Ureter (tissue), 1 donor: ENCODE data around the gene MPIG6B. TPM values are rescaled to one million over a fixed set of nuclear protein-coding genes. Genes with fewer than 3 reads are reported as not detected.

Experiments
- DNase-seq: peaks from one replicate; pipeline ENCODE4 v3.0.0-alpha.2; 2020; ENCODE audit warnings: low spot score
- total RNA-seq: library from RNA; stranded (reverse); gene quantifications from one replicate; pipeline ENCODE4 v1.2.4, GENCODE V29; 2023
- donor health status: DM: yes; HTN: yes; CAD: no.

The MPIG6B gene
- total RNA-seq, 1 donor from 2014 or later, result 0.26 TPM

DNA sequence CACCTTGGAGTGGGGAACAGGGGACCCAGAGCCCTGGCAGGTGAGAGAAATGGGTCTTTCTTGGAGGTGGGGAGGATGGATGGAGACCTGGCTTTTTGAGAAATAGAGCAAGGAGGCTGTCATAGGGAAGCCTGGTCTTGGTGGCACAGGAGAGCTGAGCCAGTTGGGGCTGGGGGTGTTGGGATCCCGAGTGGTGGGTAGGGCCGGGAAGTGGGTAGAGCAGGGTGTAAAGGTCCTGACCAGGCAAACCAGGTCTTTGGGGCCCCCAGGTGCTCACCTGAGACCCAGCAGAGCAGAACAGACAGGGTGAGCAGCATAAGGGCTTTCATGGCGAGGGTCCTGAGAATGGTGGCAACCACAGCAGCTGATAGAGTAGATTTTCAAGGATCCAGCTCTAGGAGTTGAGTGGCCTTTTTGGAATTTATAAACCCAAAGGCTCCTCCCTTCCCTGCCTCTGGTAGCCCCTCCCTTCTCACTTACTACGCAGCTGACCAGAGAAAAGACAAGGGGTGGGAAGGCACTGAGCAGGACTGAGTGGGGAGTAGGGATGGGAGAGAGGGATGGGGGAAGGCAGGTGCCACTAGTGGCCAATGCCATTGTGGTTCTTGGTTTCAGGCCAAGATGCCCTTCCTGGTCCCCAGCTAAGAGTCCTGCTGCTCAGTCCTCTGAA lies 1.7 kb upstream of the MPIG6B start, which contains the start of gene LY6G6C:
TSS of gene LY6G6C (minus strand) at position 396 of the 670 bp plus-strand sequence. CDS start at position 329, 67 bp downstream.
- DNase-seq, result no peak

DNA sequence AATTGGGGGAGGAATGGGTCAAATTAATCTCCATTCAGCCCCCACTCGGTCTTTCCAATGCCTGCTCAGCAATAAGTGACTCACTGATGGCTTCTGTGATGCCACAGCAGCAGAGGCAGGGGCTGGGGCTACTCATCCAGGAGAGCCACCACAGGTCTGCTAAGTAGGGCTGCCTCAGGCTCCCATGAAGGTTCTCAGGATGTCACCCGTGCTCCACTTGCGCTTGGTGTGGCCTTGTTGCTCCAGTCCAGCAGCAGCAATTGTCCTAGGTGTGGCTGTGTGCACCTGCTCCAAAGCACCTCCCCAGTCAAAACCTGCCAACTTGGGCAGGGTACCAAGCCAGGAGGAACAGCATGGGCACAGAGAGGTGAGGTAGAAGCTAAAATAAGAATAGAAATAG lies 1.0 kb upstream of the MPIG6B start:
- no peak for DNase-seq

DNA sequence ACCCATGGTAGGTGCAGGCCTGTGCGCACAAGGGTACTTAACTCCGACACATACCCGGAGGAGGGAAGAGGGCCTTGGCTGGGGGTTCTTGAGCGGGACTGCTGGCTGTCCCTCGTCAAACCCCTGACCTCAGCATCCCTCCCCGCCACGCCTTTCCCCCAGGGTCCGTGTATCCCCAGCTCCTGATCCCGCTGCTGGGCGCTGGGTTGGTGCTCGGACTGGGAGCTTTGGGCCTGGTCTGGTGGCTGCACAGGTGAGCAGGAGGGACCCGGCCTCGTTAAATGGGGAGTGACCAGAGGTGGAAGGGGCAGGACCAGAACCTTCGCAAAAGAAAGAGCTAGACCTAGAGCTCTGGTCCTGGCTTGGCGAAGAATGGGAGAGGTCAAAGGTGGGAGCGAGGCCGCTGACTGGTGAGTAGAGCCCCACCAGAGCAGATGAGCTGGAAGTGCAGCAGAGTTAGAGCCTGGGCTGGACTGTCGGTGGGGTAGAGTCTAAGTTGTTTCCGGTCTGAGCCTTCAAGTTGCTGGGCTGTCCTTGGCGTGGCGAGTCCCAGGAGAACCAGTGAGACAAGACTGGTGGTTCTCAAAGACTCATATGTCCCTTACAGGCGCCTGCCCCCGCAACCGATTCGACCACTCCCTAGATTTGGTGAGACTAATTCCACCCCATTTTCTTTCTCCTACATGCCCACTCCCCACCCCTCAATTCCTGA lies 963 bp downstream of the MPIG6B start:
- no peak for DNase-seq

DNA sequence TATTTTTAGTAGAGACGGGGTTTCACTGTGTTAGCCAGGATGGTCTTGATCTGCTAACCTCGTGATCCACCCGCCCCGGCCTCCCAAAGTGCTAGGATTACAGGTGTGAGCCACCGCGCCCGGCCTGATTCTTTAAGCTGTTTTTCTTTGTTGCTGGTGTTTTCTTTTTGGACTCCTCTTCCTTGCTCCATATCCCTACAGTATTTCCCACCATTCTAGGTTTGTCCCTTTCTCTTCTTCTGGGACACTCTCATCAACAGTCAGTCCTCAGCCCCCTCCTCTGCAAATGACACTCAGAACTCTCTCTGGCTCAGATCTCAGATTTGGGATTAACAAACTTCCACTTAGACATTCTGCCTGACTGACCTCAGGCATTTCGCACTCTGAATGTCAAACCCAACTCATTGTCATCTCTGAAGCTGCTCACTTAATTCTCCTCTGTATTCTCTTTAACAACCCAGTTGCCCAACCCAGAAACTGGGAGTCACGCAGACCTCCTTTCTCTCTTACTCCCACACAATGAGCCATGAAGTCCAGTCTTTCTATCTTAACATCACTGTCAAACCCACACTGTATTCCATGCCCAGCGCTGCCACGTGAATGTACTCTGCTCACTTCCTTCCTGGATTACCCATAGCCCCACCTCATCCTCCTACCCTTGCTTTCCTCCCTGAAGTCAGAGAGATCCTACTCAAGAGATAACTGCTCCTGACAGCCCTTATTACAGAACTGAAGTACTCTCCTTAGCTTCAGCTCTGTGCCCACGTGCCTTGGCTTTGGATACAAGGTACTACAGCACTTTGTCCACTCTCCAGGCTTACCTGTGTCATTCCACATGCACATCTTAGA lies 2.6 kb downstream of the MPIG6B start:
- no peak for DNase-seq

DNA sequence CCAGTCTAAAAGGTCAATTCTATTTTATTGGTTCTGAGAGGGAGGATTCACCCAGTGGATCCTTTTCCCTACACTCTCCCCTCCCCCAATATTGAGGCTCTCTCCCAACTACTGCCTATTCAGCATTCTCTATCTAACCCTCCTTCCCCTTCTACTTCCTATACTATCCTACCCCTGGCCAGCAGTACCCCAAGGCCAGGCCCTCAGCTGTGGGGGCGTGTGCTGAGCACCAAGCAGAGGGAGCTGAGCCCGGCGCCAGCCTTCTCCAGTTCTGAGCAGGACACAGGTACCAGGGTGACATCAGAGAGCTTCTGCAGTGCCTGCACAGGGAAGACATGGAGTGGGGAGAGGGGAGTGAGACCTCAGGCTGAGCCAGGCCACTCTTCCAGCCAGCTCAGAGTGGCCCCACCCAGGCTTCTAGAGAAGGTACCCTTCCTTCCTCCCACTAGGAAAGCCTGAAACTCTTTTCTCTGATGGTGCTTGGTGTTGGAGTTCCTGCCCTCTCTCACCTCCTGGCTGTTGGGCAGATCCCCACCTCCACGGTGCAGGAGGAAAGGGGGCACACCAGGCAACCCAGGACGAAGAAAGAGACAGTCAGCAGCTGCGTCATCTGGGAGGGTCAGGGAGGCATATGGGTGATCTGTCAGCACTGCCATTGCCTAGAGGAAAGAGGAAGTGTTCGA lies 4.0 kb downstream of the MPIG6B start:
- no peak for DNase-seq

DNA sequence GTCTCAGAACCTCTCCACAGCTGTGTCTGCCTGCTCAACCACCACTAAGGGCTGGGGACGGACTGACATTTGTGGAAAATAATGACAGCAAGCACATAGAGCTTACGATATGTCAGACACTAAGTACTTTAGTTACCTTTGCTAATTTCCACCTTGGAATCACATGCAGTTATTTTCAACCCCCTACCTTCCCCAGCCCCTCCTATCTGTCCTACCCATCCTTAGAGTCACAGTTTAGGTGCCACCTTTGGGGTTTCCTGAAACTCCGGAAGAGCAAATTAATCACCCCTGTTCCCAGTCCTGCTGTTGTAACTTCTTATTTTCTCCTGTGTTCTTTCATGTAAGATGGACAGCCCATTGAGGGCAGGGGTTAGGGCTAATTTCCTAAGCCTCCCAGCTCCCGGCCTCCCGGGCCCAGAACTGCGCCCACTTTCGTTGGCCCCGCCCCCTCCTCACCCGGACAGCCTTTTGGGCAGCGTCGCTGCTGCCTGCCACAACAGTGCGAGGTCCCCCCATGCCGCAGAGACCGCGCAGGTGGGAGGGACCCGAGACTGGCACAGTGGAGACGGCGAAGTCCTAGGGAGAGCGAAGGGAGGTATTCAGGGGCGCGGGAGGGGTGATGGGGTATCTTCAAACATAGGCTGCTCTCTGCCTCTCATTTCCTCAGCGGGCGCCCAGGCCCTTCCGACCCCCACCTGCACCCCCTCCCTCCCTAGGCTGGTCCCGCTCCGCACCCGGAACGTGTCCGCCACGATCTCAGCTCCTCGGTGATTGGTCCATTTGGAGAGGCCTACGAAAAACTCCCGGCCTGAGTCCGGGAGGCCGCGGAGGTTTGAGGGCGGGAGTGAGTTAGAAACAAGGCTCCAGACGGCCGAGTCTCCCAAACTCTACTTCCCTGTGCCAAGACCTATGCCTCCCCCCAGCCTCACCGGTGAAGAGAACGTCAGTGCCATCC lies 4.8 kb downstream of the MPIG6B start:
- DNase-seq, result no peak

DNA sequence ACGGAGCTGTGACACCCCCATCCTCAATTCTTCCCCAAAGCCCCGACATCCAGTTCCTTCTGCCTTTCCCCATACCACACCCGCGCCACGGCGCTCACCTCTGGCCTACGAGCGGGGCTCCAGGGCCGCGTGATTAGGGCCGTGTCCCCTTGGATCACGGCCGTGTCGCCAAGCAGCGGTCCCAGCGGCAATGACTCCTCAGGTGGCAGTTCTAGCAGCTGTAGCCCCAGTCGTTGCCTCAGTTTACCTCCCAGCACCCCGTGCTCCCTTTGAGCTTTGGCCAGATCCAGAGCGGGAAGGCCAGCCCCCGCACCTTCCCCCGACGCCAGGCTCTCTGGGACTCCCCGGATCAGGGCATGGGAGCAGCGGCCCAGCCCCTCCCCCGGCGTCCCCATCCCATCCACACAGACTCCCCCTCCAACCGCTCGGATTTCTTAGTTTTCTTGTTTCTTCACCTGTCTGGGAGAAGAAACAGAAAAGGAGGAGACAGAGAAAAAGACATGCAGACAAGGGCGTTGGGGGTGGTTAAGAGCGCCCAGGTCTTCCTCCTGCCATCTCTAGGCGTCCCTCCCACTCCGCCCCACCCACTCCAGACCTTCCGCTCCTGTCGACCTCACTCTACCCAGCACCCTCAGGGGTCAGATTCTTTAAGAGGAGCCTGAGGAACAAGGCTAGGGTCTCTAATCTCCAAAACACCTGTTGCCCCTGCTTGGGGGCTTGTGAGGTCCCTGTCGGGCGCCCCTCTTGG lies 5.8 kb downstream of the MPIG6B start, which contains the start of gene DDAH2:
TSS of gene DDAH2 (minus strand) at position 533 of the 748 bp plus-strand sequence. CDS start at position 395, 138 bp downstream.
- DNase-seq, result no peak

DNA sequence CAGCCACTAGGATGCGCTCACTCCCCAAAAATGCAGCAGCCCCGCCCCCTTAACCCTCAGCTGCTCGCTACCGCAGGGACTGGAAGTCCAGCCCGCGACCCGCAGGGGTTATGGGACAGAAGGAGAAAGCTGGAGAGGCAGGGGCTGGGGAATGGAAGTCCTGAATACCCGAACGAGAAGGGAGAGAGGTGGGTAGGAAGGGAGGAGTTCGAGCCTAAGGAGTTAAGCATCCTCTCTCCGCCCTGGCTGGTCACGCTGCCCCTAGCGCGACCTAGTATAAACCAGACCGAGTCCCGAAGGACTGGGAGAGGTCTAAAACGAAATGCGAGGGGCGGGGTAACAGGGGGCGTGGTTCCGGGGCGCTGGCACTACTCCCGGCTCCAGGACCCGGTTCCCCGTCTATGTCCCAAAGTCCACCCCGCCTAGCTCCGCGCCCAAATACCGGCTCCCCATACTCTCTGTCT lies 6.4 kb downstream of the MPIG6B start:
- peak; percentile 94 for DNase-seq

DNA sequence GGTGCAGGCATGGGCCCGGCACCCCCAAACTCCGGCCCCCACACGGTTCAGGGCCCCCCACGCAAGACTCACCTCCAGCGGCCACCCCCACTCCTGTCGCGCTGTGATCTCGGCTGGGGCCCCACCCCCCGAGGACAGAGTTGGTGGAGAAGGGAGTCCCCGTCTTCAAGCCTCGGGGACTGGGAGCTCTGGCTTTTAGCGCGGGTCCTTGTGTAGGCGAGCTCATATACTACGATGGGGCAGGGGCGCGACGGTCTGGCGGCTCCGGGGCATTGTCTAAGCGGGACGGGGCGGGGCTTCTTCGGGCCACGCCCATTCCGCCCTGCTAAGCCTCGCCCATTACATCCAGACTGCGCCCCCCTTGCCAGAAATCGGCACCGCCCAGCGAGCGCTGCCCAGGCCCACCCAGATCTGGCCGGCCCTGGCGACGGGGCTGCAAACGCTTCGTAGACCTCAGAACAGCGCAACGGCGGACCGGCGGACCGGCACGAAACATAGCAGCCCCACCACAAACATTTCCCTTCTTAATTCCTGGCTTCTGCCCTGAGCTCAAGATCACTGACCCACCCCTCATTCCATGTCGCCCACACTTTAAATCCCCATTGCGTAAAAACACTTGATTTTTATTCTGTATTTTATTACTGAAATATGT lies 6.9 kb downstream of the MPIG6B start:
- peak; percentile 87 for DNase-seq

DNA sequence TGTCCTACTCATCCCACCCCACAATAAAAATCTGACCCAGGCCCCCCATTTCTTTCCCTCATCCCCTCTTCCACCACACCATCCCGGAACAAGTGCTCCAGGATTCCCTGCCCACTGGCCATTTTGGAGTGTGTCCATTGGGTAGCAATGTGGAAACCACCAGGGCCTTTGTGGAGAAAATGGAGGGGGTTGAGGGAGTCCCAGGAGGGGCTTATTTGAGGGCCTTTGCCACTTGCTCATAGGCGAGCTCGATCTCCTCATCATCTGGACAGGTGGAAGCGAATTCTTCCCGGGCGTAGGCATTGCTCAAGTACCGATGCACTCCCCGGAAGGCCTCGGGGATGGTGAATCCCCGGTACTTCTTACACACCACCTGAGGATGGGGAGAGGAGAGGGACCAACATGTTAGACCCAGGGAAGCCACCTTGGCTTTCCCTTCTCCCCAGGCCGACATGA lies 7.5 kb downstream of the MPIG6B start:
- DNase-seq, result no peak

DNA sequence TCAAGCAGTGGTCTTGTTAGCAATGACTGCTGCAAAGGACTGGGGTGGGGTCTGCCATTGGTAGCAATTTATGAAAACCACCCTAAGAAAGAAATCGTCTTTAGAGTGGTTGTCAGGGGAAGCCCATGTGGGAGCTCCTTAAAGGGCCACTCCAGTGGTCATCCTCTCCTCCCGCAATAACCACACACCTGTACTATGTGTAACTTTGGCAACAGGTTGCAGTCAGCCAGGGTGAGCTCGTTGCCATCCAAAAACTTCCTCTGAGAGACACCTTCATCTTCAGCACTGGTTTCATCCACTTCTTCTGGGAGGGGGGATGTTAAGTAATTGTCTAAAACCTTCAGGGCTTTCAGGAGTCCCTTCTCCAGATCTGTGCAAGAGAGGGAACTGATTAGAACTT lies 8.9 kb downstream of the MPIG6B start:
- no peak for DNase-seq

DNA sequence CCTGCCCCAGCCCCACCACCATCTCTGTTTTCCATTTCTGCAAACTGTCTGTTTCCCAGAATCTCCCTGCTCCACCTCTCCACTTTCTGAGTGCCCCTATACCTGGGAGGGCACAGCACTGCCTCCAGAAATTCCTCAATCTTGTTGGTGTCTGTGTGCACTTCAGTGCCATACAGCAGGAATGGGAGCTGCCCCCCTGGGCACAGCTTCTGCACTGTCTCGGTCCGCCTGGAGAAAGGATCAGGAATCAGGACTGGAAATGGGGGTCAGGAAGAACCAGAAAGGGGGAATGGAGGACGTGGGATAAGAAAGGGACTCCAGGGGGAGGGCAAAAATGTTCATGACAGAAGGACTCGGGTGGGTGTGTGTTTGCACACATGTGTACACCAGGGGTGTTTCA lies 10.6 kb downstream of the MPIG6B start:
- DNase-seq, result no peak

DNA sequence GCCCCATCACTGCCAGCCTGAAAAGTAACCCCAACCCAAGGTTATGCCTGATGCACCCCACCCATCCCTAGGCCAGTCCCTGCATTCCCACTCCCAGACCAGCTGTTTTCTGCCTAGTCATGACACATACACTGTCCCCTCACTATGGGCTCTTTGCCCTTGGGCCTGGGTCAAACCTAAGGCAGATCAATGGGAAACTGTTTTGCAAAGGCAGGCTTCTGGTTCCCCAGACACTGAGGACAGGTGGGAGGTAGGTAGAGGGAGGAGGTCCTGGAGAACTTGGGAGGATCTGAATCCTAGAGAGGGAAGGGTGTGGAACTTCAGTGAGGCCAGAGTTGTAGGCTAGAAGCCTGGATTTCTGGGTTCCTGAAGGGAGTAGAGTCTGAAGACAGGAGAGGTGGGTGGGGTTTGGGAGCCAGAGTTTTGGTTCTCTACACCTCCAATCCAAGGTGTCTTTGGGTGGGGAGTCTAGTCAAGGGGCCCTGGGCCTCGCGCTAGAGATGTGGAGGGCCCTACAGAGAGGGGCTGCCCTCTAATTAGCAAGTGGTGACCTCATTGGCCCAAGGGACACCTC lies 11.2 kb downstream of the MPIG6B start:
- no peak for DNase-seq

DNA sequence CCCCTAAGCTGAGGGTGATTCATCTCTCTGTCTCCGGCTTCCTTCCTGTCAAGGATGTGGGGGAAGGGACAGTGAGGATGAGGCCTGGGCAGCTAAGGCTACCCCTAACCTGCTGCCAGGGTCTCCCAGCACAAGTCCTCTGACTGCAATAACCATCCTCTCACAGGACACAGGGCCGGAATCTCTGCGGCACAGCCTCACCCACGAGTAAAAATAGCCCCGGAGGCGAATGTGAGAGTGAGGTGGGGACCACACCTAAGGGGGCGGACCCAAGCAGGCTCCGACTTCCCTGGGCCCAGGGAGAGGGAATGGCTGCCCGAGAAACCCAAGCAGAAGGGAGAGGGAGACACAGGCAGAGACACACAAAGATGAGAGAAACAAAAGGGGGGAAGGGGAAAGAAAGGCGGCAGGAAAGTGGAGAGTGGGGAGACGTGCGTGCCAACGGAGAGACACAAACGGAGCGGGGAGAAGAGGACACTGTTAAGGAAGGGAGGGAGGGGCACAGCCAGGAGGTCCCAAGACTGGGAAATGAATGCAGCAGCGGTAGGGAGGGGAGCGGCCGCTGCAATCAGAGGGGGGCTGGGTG lies 11.7 kb downstream of the MPIG6B start:
- peak; percentile 69 for DNase-seq

DNA sequence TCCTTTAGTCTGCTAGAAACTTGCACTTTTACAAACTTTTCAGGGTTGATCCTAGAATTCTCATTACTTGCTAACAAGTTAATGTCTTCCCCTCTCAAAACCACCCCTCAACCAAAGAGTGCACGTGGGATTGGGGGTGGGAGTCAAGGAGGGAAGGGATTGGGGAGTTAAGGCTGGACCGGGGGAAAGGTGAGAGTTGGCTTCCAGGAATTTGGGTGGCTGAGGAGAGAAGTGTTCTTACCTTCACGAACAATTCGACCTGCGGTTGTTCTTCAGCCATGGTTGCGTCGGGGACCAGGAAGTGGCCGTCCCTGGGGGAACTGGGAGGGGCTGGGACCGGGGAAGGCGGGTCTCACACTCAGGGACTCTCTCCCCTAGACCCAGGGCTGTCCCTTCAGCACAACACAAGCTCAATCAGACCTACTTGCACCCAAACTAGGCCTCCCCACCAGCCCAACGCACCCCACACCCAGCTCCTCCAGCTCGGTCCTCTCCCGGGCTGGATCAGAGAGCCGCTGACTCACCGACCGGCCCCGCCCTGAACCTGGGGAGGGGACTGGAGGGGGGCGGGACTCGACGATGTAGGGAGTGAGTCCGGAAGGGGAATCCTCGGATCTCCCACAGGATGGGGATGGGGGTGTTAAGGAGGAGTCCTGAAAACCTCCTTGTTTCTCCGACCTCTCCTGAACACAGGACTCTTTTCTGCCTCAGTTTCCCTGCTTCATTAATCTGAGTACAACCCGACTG lies 13.0 kb downstream of the MPIG6B start, which contains the start of gene CLIC1:
TSS of gene CLIC1 (minus strand) at position 510 of the 747 bp plus-strand sequence. CDS start at position 280, 230 bp downstream.
- peak; percentile 93 for DNase-seq

DNA sequence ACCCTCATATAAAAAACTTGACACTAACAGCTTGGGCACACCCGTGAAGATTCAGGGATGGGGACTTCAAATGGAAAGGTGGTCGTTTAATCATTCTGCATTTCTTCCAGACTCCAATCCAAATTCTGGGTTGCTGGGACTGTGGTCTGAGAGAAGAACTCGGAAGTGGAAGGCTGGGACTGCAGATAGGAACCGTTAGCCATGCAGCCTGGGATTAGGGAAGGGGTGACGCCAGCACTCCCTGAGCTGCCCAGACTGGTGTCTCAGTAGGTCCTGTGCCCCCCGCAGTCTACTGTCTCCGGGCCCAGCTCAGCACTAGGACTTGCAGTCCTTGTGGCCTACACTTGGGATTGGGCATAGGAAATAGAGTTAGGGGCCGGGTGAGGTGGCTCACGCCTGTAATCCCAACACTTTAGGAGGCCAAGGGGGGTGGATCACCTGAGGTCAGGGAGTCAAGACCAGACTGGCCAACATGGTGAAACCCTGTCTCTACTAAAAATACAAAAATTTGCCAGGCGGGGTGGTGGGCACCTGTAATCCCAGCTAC lies 13.7 kb downstream of the MPIG6B start:
- no peak for DNase-seq
